ENCODE data around the gene CERS3. TPM values are rescaled to one million over a fixed set of nuclear protein-coding genes. Genes with fewer than 3 reads are reported as not detected.

The CERS3 gene
- total and polyA plus RNA-seq, 2 of the 4 experiments (the other 2 are of a cell fraction) = not detected

DNA sequence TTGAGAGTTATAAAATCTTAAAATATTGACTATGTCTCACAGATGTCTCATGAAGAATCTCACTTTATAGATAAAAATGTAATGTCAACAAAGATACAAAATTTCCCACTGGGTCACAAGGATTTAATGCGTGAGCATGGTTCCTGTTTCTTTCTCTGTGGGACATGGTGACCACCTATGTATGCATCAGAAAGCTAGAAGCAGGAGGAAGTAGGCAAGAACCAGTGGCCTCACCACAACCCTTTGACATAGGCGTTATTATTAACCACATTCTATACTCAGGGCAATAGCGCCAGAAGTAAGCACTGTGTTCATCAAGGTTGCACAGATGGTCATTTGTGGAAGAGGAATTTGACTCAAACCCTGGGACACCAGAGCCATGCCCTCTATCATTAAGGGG lies 175.3 kb downstream of the CERS3 start:
- Histone ChIP-seq H3K79me1 (ENCODE audit: low read depth in 1 of 2, low read length in 2 of 2) (no peaks in the 10 kb centered on the region), H3K9ac (ENCODE audit: low read depth, low read length) (no peak overlapping the region), H2BK5ac (ENCODE audit: low read depth, low read length, poor library complexity, severe bottlenecking) (no peak overlapping the region), H2AK5ac (ENCODE audit: low read depth, low read length) (no peak overlapping the region), H4K5ac (ENCODE audit: low read depth, low read length) (no peak overlapping the region), H2AFZ (replicated peaks; ENCODE audit: low read length, poor library complexity) (no peak overlapping the region), H3K4me1 (ENCODE audit: control insufficient read depth, insufficient read depth, low read length) (no peaks in the 10 kb centered on the region), H2AK9ac (replicated peaks; ENCODE audit: low read depth, low read length, poor library complexity) (no peak overlapping the region), H3K27ac (ENCODE audit: insufficient read depth, low read length) (no peak overlapping the region), H4K91ac (ENCODE audit: insufficient read depth, low read depth, low read length) (no peak overlapping the region), H4K8ac (ENCODE audit: low read depth in 2 of 2, low read length in 2 of 2) (no peak overlapping the region), H3K14ac (replicated peaks; ENCODE audit: low read depth, low read length) (no peak overlapping the region), H2BK120ac (ENCODE audit: low read depth, low read length) (no peak overlapping the region), H3K23ac (ENCODE audit: low read depth, low read length) (no peak overlapping the region), H3K9me1 (ENCODE audit: insufficient read depth, low read length) (no peaks in the 10 kb centered on the region), H3K56ac (ENCODE audit: extremely low read depth, insufficient read depth, low read length) (no peak overlapping the region), H2BK15ac (ENCODE audit: low read depth, low read length) (no peak overlapping the region), H3K36me3 (ENCODE audit: control insufficient read depth, insufficient read depth, low read length) (no peaks in the 10 kb centered on the region), H3K4me3 (ENCODE audit: insufficient read depth, low read depth, low read length) (no peak overlapping the region), H3K4me2 (ENCODE audit: low read depth, low read length) (no peak overlapping the region), H3K9me3 (ENCODE audit: control insufficient read depth, insufficient read depth, low read length) (no peaks in the 10 kb centered on the region), H3K18ac (ENCODE audit: low read depth, low read length) (no peak overlapping the region), H3K27me3 (ENCODE audit: control insufficient read depth, insufficient read depth, low read length) (no peaks in the 10 kb centered on the region), H2BK20ac (ENCODE audit: low read depth, low read length) (no peak overlapping the region), H4K20me1 (ENCODE audit: insufficient read depth, low read length) (no peaks in the 10 kb centered on the region), H3K4ac (ENCODE audit: low read depth, low read length) (no peak overlapping the region)
- dilution Hi-C loops (cut with HindIII; ENCODE audit: low sequenced_read_pairs, unreplicated experiment) (no loop called here), in situ Hi-C loops (cut with MboI; ENCODE audit: low sequenced_read_pairs) (no loop called here), intact Hi-C loops (cut with micrococcal nuclease) (loop anchor here (10.0 kb wide), 1 partner anchor 429 kb away; no protein-coding TSS in a partner anchor)
- no CpG with 5 or more reads among the region's 3 CpGs for WGBS, 2 experiments (ENCODE audit: extremely low coverage in 2 of 2, insufficient read length in 1 of 2)
- BruUV-seq (replicated peaks) = no TSS peak
- POLR2A ChIA-PET (ENCODE audit: unreplicated experiment) = no interaction called here
- TF ChIP-seq NFE2L2 (IDR thresholded peaks at IDR 0.05; ENCODE audit: low read depth, low read length) = no peak
- TF ChIP-seq RFX5 (IDR thresholded peaks at IDR 0.05; ENCODE audit: low read depth, low read length) = no peak
- TF ChIP-seq MAZ (IDR thresholded peaks at IDR 0.05; ENCODE audit: borderline replicate concordance, low read depth, low read length) = no peak
- TF ChIP-seq SMC3 (IDR thresholded peaks at IDR 0.05; ENCODE audit: low read depth, low read length) = no peak
- no peak for TF ChIP-seq MXI1 (IDR thresholded peaks at IDR 0.05; ENCODE audit: borderline replicate concordance, low read depth, low read length)
- TF ChIP-seq POLR2A (IDR thresholded peaks at IDR 0.05; ENCODE audit: low read depth, low read length) = no peak
- TF ChIP-seq, protein P1, sequence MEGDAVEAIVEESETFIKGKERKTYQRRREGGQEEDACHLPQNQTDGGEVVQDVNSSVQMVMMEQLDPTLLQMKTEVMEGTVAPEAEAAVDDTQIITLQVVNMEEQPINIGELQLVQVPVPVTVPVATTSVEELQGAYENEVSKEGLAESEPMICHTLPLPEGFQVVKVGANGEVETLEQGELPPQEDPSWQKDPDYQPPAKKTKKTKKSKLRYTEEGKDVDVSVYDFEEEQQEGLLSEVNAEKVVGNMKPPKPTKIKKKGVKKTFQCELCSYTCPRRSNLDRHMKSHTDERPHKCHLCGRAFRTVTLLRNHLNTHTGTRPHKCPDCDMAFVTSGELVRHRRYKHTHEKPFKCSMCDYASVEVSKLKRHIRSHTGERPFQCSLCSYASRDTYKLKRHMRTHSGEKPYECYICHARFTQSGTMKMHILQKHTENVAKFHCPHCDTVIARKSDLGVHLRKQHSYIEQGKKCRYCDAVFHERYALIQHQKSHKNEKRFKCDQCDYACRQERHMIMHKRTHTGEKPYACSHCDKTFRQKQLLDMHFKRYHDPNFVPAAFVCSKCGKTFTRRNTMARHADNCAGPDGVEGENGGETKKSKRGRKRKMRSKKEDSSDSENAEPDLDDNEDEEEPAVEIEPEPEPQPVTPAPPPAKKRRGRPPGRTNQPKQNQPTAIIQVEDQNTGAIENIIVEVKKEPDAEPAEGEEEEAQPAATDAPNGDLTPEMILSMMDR (conservative IDR thresholded peaks at IDR 0.05; ENCODE audit: low read depth, low read length) = no peak
- no peak for TF ChIP-seq BHLHE40 (IDR thresholded peaks at IDR 0.05; ENCODE audit: low read depth, low read length)
- TF ChIP-seq RAD21 (IDR thresholded peaks at IDR 0.05; ENCODE audit: low read length) = no peak
- TF ChIP-seq, protein P2, sequence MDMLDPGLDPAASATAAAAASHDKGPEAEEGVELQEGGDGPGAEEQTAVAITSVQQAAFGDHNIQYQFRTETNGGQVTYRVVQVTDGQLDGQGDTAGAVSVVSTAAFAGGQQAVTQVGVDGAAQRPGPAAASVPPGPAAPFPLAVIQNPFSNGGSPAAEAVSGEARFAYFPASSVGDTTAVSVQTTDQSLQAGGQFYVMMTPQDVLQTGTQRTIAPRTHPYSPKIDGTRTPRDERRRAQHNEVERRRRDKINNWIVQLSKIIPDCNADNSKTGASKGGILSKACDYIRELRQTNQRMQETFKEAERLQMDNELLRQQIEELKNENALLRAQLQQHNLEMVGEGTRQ (IDR thresholded peaks at IDR 0.05; ENCODE audit: low read depth, low read length) = no peak
- TF ChIP-seq RCOR1 (IDR thresholded peaks at IDR 0.05; ENCODE audit: insufficient replicate concordance, low read length) = no peak
- TF ChIP-seq, protein P3, sequence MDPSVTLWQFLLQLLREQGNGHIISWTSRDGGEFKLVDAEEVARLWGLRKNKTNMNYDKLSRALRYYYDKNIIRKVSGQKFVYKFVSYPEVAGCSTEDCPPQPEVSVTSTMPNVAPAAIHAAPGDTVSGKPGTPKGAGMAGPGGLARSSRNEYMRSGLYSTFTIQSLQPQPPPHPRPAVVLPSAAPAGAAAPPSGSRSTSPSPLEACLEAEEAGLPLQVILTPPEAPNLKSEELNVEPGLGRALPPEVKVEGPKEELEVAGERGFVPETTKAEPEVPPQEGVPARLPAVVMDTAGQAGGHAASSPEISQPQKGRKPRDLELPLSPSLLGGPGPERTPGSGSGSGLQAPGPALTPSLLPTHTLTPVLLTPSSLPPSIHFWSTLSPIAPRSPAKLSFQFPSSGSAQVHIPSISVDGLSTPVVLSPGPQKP (IDR thresholded peaks at IDR 0.05; ENCODE audit: borderline replicate concordance, low read depth, low read length) = no peak
- no peak for TF ChIP-seq FOS (IDR thresholded peaks at IDR 0.05; ENCODE audit: low read depth, low read length)
- no peak for TF ChIP-seq MAFK (IDR thresholded peaks at IDR 0.05; ENCODE audit: low read depth, low read length)
- no peak for TF ChIP-seq CEBPB (IDR thresholded peaks at IDR 0.05; ENCODE audit: low read depth, low read length)
- TF ChIP-seq CHD1 (IDR thresholded peaks at IDR 0.05; ENCODE audit: low read depth, low read length) = no peak
- DNase-seq (no peak), ATAC-seq (ENCODE audit: low read depth) (no peak)
- CTCF ChIA-PET = no interaction called here
